ENCODE measurements around the gene JSRP1. TPM values are rescaled to one million over a fixed set of nuclear protein-coding genes. Genes with fewer than 3 reads are reported as not detected.

JSRP1 gene
- total RNA-seq, 1 donor from 2014 or later: 79.3 TPM

DNA sequence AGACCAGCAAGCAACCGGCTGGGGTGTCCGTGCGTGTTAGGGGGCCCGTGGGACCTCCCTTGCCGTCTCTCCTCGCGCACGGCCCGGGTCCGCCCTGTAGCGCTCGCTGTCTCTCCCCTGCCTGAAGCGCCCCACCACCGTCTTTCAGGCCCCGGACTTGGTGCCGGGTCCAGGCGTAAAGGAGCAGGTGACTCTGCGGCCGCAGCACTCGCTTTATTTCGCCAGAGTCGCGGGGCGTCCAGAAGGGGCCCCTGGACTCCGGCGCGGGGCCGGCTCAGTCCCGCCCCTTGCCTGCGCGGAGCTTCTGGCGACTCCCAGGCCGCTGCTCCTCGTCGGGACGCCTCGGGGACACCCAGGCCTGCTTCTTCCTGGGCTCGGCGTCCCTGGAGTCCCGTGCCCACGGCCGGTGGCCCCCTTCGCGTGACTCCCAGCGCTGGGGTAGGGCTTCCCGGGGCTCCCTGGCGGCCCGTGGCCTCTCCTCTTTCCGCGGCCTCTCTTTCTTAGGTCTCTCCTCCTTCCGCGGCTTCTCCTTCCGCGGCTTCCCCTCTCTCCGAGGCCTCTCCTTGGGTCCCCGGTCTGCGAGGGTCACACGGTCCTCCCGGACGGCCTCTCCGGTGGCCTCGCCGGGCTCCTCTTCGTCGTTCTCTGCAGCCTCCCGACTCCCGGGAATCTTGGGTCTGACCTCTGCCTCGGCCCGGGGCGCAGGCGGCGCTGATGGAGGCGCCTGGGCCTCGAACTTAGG is 4.0 kb downstream of the JSRP1 start:
- H3K27ac ChIP-seq (ENCODE audit: low read depth, low read length): no peak overlapping the region
- H3K4me3 ChIP-seq (ENCODE audit: low read length in 3 of 3): no peak overlapping the region
- H3K4me1 ChIP-seq (ENCODE audit: control insufficient read depth in 3 of 3, insufficient read depth in 3 of 3, low read length in 3 of 3): peaks cover 23 to 66% (median 45%) of the 10 kb centered on the region in 3 donors
- peaks cover 3 to 21% (median 3%) of the 10 kb centered on the region in 3 donors for H3K27me3 ChIP-seq (ENCODE audit: control insufficient read depth in 3 of 3, insufficient read depth in 3 of 3, low read length in 3 of 3)
- peaks cover 6 to 20% (median 12%) of the 10 kb centered on the region in 3 donors for H3K36me3 ChIP-seq (ENCODE audit: control insufficient read depth in 3 of 3, insufficient read depth in 3 of 3, low read length in 3 of 3)
- no peaks in the 10 kb centered on the region for H3K9me3 ChIP-seq (ENCODE audit: control insufficient read depth in 3 of 3, low read length in 3 of 3)
- no peak overlapping the region for H3K9ac ChIP-seq (ENCODE audit: low read depth in 1 of 3, low read length in 3 of 3)

- Histone ChIP-seq H3K9ac (ENCODE audit: low read depth in 1 of 3, low read length in 3 of 3) (no peak overlapping the region), H3K4me1 (ENCODE audit: control insufficient read depth in 3 of 3, insufficient read depth in 3 of 3, low read length in 3 of 3) (peaks cover 25 to 68% (median 51%) of the 10 kb centered on the region in 3 donors), H3K27ac (ENCODE audit: low read depth, low read length) (no peak overlapping the region), H3K36me3 (ENCODE audit: control insufficient read depth in 3 of 3, insufficient read depth in 3 of 3, low read length in 3 of 3) (peaks cover 9 to 26% (median 17%) of the 10 kb centered on the region in 3 donors), H3K4me3 (ENCODE audit: low read length in 3 of 3) (no peak overlapping the region), H3K27me3 (ENCODE audit: control insufficient read depth in 3 of 3, insufficient read depth in 3 of 3, low read length in 3 of 3) (peaks cover 3 to 21% (median 3%) of the 10 kb centered on the region in 3 donors), H3K9me3 (ENCODE audit: control insufficient read depth in 3 of 3, low read length in 3 of 3) (no peaks in the 10 kb centered on the region)
These were observed 4.8 kb downstream of the JSRP1 start for GRCh38 chr19:2251106-2252054.

DNA sequence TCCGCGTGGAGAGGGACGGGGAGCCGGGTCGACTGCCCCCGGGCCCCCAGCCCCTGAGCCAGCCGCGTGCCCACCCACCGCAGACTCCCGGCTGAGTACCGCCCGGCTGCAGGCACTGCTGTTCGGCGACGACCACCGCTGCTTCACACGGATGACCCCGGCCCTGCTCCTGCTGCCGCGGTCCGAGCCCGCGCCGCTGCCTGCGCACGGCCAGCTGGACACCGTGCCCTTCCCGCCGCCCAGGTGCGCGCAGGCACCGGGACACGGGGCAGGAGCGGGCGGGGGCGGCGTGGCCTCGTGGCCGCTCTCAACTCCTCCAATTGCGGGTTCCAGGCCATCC is 5.5 kb downstream of the JSRP1 start:
- H3K9ac ChIP-seq (ENCODE audit: low read depth in 1 of 3, low read length in 3 of 3): no peak overlapping the region
- H3K4me3 ChIP-seq (ENCODE audit: low read length in 3 of 3): no peak overlapping the region
- peaks cover 15 to 32% (median 24%) of the 10 kb centered on the region in 3 donors for H3K36me3 ChIP-seq (ENCODE audit: control insufficient read depth in 3 of 3, insufficient read depth in 3 of 3, low read length in 3 of 3)
- H3K27ac ChIP-seq (ENCODE audit: low read depth, low read length): no peak overlapping the region
- peaks cover 25 to 64% (median 53%) of the 10 kb centered on the region in 3 donors for H3K4me1 ChIP-seq (ENCODE audit: control insufficient read depth in 3 of 3, insufficient read depth in 3 of 3, low read length in 3 of 3)
- no peaks in the 10 kb centered on the region for H3K9me3 ChIP-seq (ENCODE audit: control insufficient read depth in 3 of 3, low read length in 3 of 3)
- H3K27me3 ChIP-seq (ENCODE audit: control insufficient read depth in 3 of 3, insufficient read depth in 3 of 3, low read length in 3 of 3): peaks cover 3 to 21% (median 3%) of the 10 kb centered on the region in 3 donors

GRCh38 chr19:2249880-2250765 is 6.1 kb downstream of the JSRP1 start:
- Histone ChIP-seq H3K36me3 (ENCODE audit: control insufficient read depth in 3 of 3, insufficient read depth in 3 of 3, low read length in 3 of 3) (peaks cover 21 to 38% (median 28%) of the 10 kb centered on the region in 3 donors), H3K9me3 (ENCODE audit: control insufficient read depth in 3 of 3, low read length in 3 of 3) (no peaks in the 10 kb centered on the region), H3K4me3 (ENCODE audit: low read length in 3 of 3) (no peak overlapping the region), H3K27ac (ENCODE audit: low read depth, low read length) (no peak overlapping the region), H3K9ac (ENCODE audit: low read depth in 1 of 3, low read length in 3 of 3) (peak overlapping the region in 1 of 3 donors; percentile 57), H3K27me3 (ENCODE audit: control insufficient read depth in 3 of 3, insufficient read depth in 3 of 3, low read length in 3 of 3) (peaks cover 3 to 21% (median 3%) of the 10 kb centered on the region in 3 donors), H3K4me1 (ENCODE audit: control insufficient read depth in 3 of 3, insufficient read depth in 3 of 3, low read length in 3 of 3) (peaks cover 23 to 61% (median 53%) of the 10 kb centered on the region in 3 donors)

GRCh38 chr19:2249010-2249866 is 7.0 kb downstream of the JSRP1 start, which contains the start of gene AMH:
Gene AMH (plus strand): TSS chr19:2249323. CDS start chr19:2249333, 10 bp downstream.
- H3K9me3 ChIP-seq (ENCODE audit: control insufficient read depth in 3 of 3, low read length in 3 of 3): no peaks in the 10 kb centered on the region
- no peak within 1 kb of the TSS for H3K27ac ChIP-seq (ENCODE audit: low read depth, low read length)
- H3K4me1 ChIP-seq (ENCODE audit: control insufficient read depth in 3 of 3, insufficient read depth in 3 of 3, low read length in 3 of 3): peaks cover 18 to 55% (median 47%) of the 10 kb centered on the region in 3 donors
- peak within 1 kb of the TSS in 1 of 3 donors; percentile 57 for H3K9ac ChIP-seq (ENCODE audit: low read depth in 1 of 3, low read length in 3 of 3)
- no peak within 1 kb of the TSS for H3K4me3 ChIP-seq (ENCODE audit: low read length in 3 of 3)
- H3K36me3 ChIP-seq (ENCODE audit: control insufficient read depth in 3 of 3, insufficient read depth in 3 of 3, low read length in 3 of 3): peaks cover 30 to 47% (median 34%) of the 10 kb centered on the region in 3 donors
- H3K27me3 ChIP-seq (ENCODE audit: control insufficient read depth in 3 of 3, insufficient read depth in 3 of 3, low read length in 3 of 3): peaks cover 3 to 21% (median 3%) of the 10 kb centered on the region in 3 donors

DNA sequence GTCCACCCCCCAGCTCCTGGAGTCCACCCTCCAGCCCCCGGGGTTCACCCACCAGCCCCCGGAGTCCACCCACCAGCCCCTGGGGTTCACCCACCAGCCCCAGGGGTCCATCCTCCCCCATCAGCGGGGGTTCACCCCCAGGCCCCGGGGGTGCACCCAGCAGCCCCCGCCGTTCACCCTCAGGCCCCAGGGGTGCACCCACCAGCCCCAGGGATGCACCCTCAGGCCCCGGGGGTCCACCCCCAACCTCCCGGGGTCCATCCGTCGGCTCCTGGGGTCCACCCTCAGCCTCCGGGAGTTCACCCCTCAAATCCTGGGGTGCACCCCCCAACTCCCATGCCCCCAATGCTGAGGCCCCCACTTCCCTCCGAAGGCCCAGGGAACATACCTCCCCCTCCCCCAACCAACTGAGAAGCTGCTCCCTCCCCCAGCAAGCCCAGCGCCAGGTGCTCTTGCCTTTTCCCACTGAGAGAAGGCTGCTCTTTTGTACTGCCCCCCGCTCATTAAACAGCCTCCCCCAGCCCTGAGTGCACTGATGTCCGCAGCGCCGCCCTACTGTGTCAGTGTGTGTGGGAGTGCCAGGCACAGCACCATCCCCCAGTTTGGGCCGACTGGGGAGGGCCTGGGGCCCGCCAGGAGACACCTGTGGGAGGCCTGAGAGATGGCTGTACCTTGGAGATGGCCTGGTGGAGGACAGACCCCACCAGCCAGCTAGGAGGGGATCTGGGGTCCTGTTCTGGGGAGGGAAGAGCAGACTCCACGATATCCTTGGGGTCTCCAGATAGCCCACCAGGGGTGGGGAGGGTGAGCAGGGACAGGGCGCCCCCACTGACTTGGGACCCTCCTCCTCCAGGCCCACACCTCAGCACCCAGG is 7.8 kb downstream of the JSRP1 start:
- Histone ChIP-seq H3K9me3 (ENCODE audit: control insufficient read depth in 3 of 3, low read length in 3 of 3) (no peaks in the 10 kb centered on the region), H3K27me3 (ENCODE audit: control insufficient read depth in 3 of 3, insufficient read depth in 3 of 3, low read length in 3 of 3) (peaks cover 3 to 21% (median 3%) of the 10 kb centered on the region in 3 donors), H3K9ac (ENCODE audit: low read depth in 1 of 3, low read length in 3 of 3) (peak overlapping the region in 1 of 3 donors; percentile 25), H3K4me3 (ENCODE audit: low read length in 3 of 3) (no peak overlapping the region), H3K27ac (ENCODE audit: low read depth, low read length) (no peak overlapping the region), H3K4me1 (ENCODE audit: control insufficient read depth in 3 of 3, insufficient read depth in 3 of 3, low read length in 3 of 3) (peaks cover 12 to 53% (median 45%) of the 10 kb centered on the region in 3 donors), H3K36me3 (ENCODE audit: control insufficient read depth in 3 of 3, insufficient read depth in 3 of 3, low read length in 3 of 3) (peaks cover 39 to 49% (median 39%) of the 10 kb centered on the region in 3 donors)

DNA sequence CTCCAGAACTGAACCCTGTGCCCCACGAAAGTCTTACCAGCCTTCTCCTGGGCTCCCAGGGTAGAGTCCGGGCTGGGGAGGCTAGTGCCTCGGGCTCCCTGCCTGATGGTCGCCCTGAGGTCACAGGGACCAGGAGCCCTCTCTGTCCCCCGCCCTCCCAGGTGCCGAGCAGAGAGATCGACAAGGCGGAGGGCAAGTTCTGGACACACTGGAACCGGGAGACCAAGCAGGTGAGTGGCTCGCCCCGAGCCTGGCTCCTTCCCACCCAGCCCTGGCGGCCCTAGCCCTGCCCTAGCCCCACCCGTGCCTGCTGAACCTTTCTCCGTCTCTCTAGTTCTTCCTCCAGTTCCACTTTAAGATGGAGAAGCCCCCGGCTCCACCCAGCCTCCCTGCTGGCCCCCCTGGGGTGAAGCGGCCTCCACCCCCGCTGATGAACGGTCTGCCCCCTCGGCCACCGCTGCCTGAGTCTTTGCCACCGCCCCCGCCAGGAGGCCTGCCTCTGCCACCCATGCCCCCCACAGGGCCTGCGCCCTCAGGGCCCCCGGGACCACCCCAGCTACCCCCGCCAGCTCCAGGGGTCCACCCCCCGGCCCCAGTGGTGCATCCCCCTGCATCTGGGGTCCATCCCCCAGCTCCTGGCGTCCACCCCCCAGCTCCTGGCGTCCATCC is 8.7 kb downstream of the JSRP1 start:
- H3K4me3 ChIP-seq (ENCODE audit: low read length in 3 of 3): no peak overlapping the region
- peak overlapping the region; percentile 56 for H3K27ac ChIP-seq (ENCODE audit: low read depth, low read length)
- peak overlapping the region in 2 of 3 donors; percentile 56 to 69 for H3K9ac ChIP-seq (ENCODE audit: low read depth in 1 of 3, low read length in 3 of 3)
- H3K36me3 ChIP-seq (ENCODE audit: control insufficient read depth in 3 of 3, insufficient read depth in 3 of 3, low read length in 3 of 3): peaks cover 41 to 52% (median 41%) of the 10 kb centered on the region in 3 donors
- peaks cover 9 to 53% (median 43%) of the 10 kb centered on the region in 3 donors for H3K4me1 ChIP-seq (ENCODE audit: control insufficient read depth in 3 of 3, insufficient read depth in 3 of 3, low read length in 3 of 3)
- H3K27me3 ChIP-seq (ENCODE audit: control insufficient read depth in 3 of 3, insufficient read depth in 3 of 3, low read length in 3 of 3): peaks cover 3 to 16% (median 3%) of the 10 kb centered on the region in 3 donors
- H3K9me3 ChIP-seq (ENCODE audit: control insufficient read depth in 3 of 3, low read length in 3 of 3): no peaks in the 10 kb centered on the region
